Activated CD8-positive, alpha-beta memory T cell treated with anti-CD3 and anti-CD28 coated beads for 1 hour (primary cell): ENCODE data around the gene BCL7A.
"Not testable (repeated sequence)": the region's sequence is repeated elsewhere in the genome, so short reads cannot be mapped to it uniquely, and the experiment has no call there.

Experiments
- DNase-seq, 2 donors: peaks; one replicate each; pipeline ENCODE4 v3.0.0-alpha.2; 2020; ENCODE audit warnings: low read depth in 1 of 2; ENCODE audit errors: extremely low read depth in 1 of 2

The BCL7A gene

GRCh38 chr12:122051231-122051876 is 29.7 kb downstream of the BCL7A start:
- DNase-seq, result no peak

- DNase-seq, result no peak
Observed at GRCh38 chr12:122052285-122052684, 30.6 kb downstream of the BCL7A start.

- DNase-seq, result no peak
Observed at GRCh38 chr12:122054842-122055520, 33.3 kb downstream of the BCL7A start.

GRCh38 chr12:122056406-122056805 is 34.7 kb downstream of the BCL7A start:
- not testable (repeated sequence) for DNase-seq

GRCh38 chr12:122057007-122057735 is 35.5 kb downstream of the BCL7A start:
- no peak for DNase-seq

GRCh38 chr12:122057769-122058168 is 36.1 kb downstream of the BCL7A start:
- no peak for DNase-seq

- DNase-seq, result no peak
Observed at GRCh38 chr12:122058549-122059149, 37.0 kb downstream of the BCL7A start.

- no peak for DNase-seq
Observed at GRCh38 chr12:122059203-122059960, 37.7 kb downstream of the BCL7A start.

GRCh38 chr12:122060081-122060501 is 38.4 kb downstream of the BCL7A start:
- no peak for DNase-seq

GRCh38 chr12:122061253-122061652 is 39.6 kb downstream of the BCL7A start:
- DNase-seq, result no peak

GRCh38 chr12:122062832-122063693 is 41.4 kb downstream of the BCL7A start:
- no peak for DNase-seq

- DNase-seq, result no peak
Observed at GRCh38 chr12:122063694-122064024, 42.0 kb downstream of the BCL7A start.

- no peak for DNase-seq
Observed at GRCh38 chr12:122064025-122064777, 42.5 kb downstream of the BCL7A start.

- DNase-seq, result no peak
Observed at GRCh38 chr12:122064780-122065588, 43.3 kb downstream of the BCL7A start.

- no peak for DNase-seq
Observed at GRCh38 chr12:122067548-122067947, 45.9 kb downstream of the BCL7A start.

GRCh38 chr12:122067966-122068365 is 46.3 kb downstream of the BCL7A start:
- DNase-seq, result no peak

GRCh38 chr12:122072031-122072970 is 50.6 kb downstream of the BCL7A start:
- DNase-seq, result no peak
